ENCODE data around the gene CCDC6.

CCDC6 gene

DNA sequence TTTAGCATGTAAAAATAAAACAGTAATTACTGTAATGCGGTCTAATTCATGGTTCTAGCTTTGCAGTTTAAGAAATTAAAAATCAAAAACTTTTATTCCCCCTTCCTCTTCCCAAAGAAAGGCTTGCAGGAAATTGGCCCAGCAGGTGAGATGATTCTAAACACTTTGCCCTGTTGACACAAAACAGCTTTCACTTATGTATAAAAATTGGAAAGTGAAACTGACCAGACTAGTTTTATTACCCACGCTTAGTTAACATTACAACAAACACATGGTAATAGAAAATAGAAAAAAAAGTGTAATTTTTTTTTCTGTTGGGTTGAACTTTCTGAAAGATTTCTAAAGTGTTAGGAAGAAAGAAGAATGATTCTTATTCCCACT lies 1.2 kb upstream of the CCDC6 start:
- no peak for FAIRE-seq
- no peak for DNase-seq (ENCODE audit: insufficient read length, low spot score)

GRCh38 chr10:59905731-59906416 lies 482 bp downstream of the CCDC6 start:
- no peak for FAIRE-seq
- DNase-seq (ENCODE audit: insufficient read length, low spot score) = no peak

DNA sequence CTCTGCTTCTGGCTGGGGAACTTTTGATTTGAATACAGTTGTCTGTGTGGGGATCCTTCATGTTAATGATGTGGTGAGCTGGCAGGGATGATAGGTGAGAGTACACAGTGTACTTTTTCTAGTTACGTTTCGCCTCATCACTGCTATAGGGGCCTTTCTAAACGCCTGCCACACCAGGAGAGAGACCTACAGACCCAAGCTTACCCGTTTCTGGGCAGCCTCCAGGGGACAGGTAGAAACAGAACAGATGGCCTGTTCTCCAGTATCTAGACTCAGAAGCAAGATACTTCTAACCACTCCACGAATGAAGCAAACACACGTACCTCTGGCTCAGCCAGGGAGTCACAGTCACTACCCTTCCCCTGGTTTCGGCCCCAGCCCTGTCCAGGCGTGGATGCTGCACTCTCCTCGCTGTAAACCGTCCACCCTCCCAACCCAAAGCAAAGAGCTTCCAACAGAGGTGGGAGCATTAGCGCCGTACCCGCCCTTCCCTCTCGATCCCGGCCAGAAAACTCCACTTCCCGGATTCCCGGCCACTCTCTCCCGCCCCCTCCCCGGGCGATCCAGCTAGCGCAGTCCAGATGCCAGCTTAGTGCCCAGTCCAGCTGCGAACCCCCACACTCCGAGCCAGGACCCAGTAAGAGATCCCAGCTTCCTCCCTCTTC lies 1.2 kb downstream of the CCDC6 start:
- DNase-seq (ENCODE audit: insufficient read length, low spot score) (peak; percentile 24), FAIRE-seq (peak; percentile 95)

DNA sequence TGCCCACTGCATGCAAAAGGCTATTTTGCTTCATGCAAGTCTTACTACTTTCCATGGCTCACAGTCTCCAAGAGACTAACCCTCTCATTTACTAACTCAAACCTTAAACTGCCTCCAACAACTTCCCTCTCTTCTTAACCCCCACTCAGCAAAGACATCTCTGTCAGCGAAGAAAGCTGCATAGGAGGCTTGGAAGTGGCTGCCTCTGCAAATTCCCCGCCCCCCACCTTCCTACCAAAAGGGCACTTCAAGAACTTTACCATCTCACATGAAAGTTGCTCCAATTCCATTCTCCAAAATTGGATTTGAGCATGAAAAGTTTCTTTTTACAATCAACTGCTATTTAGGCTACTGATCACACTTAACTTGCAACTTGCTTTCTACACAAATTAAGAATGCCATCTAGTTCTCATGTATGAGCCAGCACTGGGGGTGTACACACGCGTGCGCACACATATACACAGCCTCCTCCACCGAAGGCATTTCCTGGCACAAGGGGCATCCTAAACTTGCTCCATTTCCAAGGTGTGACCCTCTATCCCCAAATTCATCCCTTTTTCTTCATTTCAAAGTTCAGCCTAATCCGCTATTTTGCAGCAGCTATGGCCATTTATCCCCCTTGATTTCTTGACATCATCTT lies 1.8 kb downstream of the CCDC6 start:
- DNase-seq (ENCODE audit: insufficient read length, low spot score) = no peak
- no peak for FAIRE-seq

GRCh38 chr10:59903871-59904270 lies 2.5 kb downstream of the CCDC6 start:
- DNase-seq (ENCODE audit: insufficient read length, low spot score) = no peak
- no peak for FAIRE-seq

DNA sequence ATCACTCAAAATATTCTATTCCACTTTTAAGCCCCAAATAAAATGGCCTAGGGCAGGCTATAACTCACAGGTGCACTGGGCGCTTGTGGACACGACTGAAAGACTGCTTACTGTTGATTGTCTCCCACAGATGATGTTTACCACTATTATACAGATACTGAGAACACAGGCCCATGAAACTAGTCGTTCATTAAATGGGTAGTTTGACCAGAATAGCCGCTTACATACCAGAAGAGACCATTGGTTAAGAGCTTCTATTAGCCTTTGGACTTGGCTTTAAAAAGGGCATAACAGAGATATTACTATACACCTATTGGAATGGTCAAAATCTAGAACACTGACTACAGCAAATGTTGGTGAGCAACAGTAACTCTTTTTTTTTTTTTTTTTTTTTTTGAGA lies 4.3 kb downstream of the CCDC6 start:
- DNase-seq (ENCODE audit: insufficient read length, low spot score) (no peak), FAIRE-seq (no peak)

DNA sequence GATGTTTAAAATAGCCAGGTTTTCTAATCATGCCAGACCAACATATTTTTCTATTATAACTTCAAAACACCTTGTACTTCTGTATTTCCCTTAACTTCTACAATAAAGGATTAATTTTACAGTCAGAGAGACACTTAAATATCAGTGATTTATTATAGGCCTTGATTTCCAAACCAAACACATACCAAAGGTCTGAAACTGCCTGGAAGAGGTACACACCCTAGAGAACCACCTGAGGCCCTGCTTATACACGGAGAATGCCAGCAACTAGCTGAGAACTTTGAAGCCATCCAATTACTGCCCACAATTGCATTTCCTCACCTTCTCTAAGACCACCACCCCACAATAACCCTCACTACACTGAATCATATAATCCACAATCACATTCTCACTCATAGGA lies 4.9 kb downstream of the CCDC6 start:
- no peak for DNase-seq (ENCODE audit: insufficient read length, low spot score)
- no peak for FAIRE-seq

- no peak for DNase-seq (ENCODE audit: insufficient read length, low spot score)
- FAIRE-seq = no peak
Observed at GRCh38 chr10:59900048-59900727, 6.2 kb downstream of the CCDC6 start.

GRCh38 chr10:59898125-59898835 lies 8.1 kb downstream of the CCDC6 start:
- FAIRE-seq (no peak), DNase-seq (ENCODE audit: insufficient read length, low spot score) (no peak)

DNA sequence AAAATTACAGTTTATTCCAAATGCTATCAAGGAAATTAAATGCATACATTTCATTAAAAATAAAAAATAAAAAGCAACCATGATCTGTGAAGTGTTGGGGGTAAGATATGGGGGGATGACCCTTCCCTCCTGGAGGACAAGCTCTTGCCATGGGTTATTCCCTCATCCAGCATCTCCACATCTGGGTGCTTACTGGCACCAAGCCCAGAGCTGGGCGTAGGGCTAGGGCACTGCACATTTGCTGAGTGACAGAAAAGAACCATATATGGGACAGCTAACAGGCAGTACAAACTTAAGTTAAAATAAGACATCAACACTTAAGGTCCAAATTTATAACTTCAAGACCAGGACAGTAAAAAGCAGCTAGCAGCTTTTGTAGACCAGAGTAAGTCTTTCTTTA lies 10.2 kb downstream of the CCDC6 start:
- FAIRE-seq (no peak), DNase-seq (ENCODE audit: insufficient read length, low spot score) (no peak)

- FAIRE-seq (no peak), DNase-seq (ENCODE audit: insufficient read length, low spot score) (no peak)
Observed at GRCh38 chr10:59895629-59896116, 10.7 kb downstream of the CCDC6 start.

- DNase-seq (ENCODE audit: insufficient read length, low spot score) (no peak), FAIRE-seq (no peak)
Observed at GRCh38 chr10:59894114-59894513, 12.2 kb downstream of the CCDC6 start.

DNA sequence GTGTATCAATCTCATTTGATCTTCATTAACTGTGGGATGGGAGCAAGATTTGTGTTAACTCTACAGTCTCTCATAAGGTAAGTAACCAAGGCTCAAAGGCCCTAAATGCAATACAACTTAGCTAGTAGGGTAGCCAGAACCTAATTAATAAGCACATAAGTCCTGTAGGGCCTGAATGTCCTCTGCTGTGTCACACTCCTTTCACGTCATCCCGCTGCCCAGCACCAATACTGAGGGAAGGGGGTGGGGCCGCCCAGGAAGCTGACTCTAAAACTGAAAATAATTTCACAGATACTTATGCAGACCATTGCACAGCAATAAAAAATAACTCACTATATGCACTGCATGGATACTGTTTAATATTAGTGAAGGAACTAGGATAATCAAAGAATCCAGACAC lies 13.7 kb downstream of the CCDC6 start:
- no peak for DNase-seq (ENCODE audit: insufficient read length, low spot score)

DNA sequence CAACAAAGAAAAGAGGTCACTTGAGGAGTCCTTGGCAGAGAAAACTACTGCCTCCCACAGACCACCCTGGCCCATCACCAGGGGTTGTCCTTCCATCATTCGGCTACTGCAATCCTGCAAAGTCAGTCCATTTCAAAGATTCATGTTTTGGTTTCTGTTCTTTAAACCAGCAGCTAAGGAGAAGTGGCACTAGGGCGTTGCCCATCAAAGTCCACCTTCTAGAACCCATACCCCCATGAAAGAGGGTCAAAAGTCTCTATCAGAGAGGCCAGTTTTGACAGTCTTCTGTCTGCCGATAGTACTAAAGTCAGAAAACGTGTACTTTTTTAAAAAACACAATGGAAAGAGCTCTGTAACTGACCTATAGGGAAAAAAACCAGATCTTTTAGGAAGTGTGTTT lies 14.4 kb downstream of the CCDC6 start:
- DNase-seq (ENCODE audit: insufficient read length, low spot score) (no peak), FAIRE-seq (peak; percentile 65)

More for the DNA sequence above, 13.7 kb downstream of the CCDC6 start:
- FAIRE-seq = no peak

DNA sequence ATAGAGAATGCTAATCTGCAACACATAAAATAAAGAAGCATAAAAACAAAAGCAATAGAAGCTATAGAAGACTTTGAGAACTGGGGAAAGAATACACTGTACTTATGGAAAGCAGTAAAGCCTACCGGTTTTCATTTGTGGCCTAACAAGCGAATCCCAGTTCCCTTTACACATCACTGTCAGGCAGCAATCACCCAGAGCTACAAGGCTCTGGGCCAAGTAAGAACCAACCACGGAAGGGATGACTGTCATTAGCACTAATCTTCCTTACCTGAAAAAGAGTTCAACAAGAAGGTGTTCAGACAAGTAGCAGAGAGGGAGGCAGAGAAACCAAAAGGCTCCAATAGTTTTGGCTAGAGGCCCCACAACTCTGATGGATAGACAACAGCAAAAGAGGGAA lies 15.0 kb downstream of the CCDC6 start:
- peak; percentile 76 for FAIRE-seq
- DNase-seq (ENCODE audit: insufficient read length, low spot score) = no peak

GRCh38 chr10:59888781-59889435 lies 17.4 kb downstream of the CCDC6 start:
- DNase-seq (ENCODE audit: insufficient read length, low spot score) = no peak
- FAIRE-seq = no peak

GRCh38 chr10:59887972-59888640 lies 18.2 kb downstream of the CCDC6 start:
- FAIRE-seq (no peak), DNase-seq (ENCODE audit: insufficient read length, low spot score) (no peak)

DNA sequence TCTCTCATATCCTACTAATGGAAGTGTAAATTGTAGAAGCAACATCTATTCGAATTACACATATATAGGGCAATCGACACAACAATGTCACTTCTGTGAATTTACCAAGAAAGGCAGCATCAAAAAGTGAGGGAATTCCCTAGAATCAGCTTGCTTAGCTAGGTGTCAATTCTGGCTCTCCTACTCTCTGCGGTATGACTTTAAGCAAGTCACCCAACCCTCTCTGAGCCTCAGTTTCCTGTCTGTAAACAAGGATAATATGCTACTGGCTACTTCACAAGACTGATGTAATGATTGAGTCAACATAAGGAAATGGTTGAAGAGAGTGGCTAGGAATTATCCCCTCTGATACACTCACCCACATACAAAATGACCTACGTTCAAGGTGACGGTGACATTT lies 19.4 kb downstream of the CCDC6 start:
- no peak for DNase-seq (ENCODE audit: insufficient read length, low spot score)

DNA sequence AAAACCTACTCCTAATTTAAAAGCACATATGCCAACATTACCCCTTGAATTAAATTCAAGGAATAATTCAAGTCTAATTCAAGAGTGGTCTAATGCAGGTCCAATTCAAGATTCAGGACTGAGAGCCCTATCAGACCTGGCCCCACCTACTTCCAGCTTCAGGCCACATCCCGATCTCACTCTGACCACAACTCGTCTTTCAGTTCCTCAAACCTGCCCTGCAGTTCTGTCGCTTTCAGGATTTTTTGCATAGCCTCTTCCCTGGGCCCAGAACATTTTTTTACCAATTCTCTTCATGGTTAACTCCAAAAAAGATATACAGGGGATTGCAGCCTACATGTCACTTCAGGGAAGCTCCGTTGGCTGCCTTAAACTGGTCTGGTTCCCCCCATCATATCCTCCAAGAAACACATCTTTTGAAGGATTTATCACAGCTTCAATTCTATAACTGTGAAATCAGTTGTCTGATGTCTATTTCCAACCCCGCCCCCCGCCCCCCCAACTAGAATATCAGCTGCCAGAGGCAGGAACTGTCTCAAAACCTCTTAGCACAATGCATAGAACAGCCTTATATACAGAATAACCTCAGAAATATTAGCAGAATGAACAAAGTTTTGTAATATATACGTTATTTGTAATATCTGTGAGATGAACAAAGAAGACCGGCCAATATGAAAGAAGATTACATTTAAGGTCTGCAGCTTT lies 20.8 kb downstream of the CCDC6 start:
- peak; percentile 61 for DNase-seq (ENCODE audit: insufficient read length, low spot score)
- FAIRE-seq = peak; percentile 97

More for the DNA sequence above, 19.4 kb downstream of the CCDC6 start:
- no peak for FAIRE-seq

Measured in GM19239 (cell line).